Medulla oblongata (tissue), 1 donor: ENCODE results near the gene ADGRD2.

Experiments used
- DNase-seq: peaks from one replicate; pipeline ENCODE4 v3.0.0-alpha.2; 2015; ENCODE audit errors: extremely low spot score

Gene ADGRD2

DNA sequence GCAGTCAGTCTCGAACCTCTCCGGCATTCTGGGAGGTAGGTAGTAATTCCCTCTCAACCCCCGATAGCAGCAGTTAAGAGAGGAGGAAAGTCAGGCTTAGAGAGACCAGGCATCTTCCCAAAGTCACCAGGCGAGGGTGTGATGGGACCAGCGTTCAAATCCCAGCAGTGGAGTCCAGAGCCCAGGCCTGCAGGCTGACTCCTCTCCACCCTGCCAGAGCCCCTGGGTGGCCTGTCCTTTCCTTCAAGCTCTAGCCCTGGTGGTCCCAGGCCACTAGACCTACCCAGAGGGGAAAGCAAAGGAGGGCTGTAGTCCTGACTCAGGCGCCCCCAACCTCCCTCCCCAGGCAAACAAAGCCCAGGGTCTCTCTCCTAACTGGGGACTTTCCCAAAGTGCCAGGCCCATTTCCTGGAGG is 61.2 kb downstream of the ADGRD2 start:
- DNase-seq = no peak

DNA sequence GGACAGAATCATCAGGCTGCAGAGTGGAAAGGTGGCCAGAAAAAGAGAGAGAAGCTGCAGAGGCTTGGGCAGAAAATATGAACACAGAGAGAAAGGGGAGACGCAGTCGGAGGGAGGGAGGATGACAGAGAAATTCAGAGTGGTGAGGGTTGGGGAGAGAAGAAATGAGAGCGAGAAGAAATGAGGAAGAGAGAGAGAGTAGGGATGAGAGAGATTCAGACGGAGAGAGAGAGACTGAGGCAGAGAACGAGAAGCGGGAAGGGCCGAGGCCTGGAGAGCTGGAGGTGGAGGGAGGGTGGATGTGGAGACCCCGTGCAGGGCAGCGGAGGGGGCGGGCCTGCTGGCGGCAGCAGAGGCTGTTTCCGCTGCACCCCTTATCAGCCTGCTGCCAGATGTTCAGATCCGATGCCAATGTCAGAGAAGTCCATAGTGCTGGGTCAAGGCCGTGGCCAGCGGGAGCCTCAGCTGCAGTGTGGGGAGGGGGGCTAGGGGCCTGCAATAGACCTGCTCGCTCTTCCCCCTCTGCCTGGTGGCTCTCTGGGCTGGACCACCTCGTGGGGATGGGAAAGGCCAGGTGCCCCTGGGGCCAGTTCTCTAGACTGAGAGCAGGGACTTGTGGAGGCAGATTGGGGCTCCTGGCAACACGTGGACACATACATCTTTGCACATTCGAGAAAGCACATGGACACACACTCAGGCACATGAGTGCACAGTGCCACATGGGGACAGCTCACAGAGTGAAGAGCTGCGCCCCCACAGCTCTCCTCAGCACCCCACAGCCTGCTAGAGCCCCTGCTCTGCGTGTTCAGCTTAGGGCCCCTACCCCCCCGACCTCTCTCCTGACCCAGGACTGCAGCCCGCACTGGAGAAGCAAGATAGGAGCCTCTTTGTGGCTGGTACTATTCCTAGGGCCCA is 61.9 kb downstream of the ADGRD2 start:
- DNase-seq = no peak

DNA sequence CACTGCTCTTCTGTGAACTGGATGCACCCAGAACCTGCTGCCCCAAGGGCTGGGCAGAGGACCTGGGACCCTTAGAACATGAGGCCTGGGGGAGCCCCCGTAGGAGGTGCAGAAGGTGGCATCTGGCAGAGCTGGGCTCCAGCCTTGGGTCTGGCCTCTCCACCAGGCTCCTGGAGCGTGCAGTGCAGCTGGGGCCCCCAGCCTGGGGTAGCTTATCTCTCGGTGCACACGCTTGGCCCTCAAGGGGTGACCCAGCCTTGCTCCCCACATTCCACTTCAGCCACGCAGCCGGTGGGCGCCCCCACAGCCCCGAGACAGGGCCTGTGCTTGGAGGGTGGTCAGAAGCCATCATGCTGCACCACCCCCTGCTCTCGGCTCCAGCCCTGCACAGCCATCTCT is 62.6 kb downstream of the ADGRD2 start:
- no peak for DNase-seq

DNA sequence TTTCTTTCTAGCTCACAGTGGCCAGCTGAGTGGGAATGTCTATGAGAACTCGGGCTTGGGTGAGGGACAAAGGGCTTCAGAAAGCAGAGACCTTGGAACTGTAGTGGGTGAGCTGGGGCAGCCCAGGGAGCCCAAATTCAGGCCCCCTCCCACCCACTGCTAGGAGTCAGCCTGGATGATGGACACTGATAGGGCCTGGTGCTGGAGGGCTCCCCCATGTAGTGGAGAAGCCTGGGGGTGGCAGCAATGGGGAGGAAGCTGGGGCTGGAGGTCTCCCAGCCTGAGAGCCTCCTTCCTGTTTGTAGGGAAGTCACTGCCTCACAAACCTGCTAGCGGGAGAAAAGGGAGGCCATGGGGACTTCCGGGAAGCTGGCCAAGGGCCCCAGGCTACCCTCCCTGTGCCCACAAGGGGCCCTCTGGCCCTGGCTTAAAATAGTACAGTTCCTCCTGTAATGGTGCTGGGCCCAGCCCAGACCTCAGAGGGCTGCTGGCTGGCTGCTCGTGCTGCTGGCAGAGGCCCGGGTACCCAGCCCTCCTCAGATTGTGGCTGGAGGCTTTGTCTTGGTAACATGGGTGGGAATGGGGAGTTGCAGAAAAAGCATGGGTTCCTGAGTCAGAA is 63.2 kb downstream of the ADGRD2 start:
- DNase-seq = peak; percentile 9

DNA sequence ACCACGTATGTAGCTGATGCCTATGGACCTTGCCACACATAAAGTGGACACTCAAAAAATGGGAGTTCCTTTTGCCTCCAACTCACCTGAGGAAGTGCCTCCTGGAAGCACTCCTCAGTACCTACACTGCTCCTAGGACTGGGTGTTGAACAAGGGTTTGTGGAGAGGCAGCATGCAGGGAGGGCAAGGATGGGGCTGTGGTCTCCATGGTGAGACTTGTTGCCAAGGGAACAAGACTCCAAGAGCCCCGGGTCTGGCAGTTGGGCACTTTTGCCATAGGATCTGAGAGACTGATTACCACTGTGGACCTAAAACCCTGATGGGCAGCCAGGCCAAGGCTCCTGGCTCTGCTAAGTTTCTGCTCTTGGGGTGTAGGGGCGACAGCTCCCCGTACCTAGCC is 63.9 kb downstream of the ADGRD2 start:
- DNase-seq = no peak

DNA sequence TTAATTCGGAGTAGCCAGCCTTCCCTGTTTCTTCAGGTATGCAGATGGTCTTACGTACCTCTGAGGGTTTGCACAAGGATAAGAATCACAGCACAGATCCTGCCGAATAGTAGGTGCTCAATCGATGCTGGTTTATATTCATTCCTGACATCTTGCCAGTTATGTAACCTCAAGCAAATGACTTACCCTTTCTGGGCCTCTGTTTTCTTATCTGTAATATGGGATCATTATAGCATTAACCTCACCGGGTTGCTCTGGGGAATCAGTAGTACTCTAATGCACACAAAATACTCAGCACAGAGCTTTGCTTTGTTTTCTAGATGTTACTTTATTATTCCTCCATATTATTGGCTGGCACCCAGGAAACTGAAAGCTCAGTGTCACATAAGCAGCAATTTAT is 64.6 kb downstream of the ADGRD2 start:
- no peak for DNase-seq

DNA sequence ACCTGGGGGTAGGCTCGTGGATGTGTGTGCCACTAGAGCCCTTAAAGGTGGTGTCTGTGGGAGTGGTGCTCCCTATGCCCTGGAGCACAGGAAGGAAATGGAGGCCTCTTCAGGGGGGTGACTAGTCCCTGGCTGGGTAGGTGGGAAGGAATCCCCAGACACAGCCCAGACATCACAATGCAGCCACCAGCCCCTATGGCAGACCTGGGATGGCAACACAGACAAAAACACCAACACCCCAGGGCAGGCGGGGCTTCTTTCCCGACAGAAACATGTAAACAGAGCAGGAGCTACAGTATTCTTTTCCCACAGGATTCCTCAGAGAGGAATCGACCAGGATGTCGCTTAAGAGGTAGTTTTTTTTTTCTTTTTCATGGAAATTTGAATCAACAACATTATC is 67.3 kb downstream of the ADGRD2 start:
- DNase-seq = no peak

DNA sequence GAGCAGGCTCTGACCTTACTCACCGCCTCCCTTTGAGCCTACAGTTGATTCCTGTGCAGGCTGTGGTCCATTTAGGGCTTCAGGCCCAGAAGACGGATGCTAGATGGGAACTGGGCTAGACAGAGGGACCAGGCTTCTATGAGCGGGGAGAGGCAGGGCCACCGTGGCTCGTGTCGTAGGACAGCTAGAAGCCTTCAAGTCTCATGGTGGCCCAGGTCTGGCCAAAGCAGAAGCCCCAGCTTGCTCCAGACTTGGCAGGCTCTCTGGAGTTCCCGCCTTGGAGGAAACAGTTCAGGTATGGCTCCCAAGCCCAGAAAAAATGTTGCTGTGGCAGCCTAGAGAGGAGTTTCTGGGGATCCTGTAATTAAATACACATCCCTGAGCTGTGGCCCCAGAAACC is 67.9 kb downstream of the ADGRD2 start:
- DNase-seq = no peak

DNA sequence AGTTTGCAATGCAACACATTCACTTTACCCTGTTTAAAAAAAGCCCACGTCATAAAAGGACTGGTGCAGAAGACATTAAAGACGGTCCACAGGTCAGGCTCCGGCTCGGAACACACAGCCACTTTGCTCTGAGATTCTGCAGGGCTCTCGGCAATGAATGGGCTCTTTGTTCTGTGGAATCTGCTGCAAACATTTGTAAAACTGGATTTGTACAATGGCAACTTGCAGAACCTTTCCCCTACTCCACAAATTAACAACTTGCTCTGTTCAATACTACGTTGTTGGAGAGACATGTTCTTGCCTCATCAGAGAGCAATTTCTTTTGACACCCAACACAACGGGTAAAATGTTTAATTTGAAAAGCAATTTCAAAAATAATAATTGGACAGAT is 70.0 kb downstream of the ADGRD2 start:
- DNase-seq = peak; percentile 87

DNA sequence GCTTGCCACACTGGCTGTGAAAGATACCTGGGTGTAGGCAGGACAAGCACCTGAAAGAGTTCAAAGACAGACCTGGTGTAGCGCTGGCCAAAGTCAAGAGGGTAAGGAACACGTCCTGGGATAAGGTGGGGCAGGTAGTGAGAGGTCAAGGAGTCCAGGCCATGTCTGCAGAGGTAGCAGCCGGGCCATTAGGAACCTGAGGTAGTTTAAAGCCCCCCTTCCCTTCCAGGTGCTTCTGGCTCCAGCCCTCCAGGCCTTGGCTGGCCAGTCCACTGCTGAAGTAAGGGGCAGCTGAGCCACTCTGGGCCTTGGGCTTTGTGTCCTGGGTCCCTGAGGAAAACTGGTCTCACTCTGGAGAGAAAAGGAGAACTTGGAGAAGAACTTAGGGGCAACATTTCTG is 70.9 kb downstream of the ADGRD2 start:
- DNase-seq = no peak

DNA sequence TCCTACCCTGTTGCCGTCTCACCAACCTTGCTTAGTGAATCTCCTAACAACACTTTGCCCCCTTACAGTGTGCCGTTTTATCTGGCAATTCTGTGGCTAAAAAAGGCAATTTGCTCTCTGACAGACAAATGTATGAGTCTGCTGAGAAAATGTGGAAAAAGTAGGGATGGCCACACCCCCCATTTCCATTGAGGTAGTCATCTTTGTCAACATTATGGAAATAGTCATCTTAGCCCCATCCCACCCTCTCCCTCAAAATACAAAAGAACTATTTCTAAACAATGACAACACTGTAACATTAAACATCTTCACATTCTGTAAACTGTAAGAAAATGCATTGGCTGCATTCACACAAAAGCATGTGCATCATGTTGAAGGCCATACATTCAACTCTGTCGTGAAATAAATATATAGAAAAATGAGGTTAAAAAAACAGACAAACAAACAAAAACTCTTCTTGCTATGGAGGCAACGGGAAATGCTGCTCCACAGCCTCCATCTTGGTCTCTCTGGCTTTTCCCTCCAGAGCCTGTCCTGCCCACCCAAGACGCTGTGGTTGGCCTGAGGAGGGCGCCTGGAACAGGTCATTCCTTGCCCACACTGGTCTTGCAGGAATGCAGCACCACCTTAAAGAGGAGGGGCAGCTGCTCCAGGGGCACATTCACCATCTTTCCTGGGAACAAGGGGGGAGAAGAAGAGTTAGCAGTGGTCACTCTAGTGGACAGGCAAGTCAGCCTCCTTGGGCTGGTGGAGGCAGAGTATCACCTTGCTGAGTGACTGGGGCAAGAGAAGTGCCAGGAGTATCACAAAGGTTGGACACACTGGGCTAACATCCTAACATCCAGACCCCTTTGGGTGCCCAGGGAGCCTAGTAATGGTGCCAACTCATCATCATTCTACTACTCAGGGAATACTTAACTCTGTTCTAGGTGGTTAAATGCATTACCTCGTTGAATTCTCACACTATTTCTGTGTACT is 72.2 kb downstream of the ADGRD2 start:
- DNase-seq = no peak

DNA sequence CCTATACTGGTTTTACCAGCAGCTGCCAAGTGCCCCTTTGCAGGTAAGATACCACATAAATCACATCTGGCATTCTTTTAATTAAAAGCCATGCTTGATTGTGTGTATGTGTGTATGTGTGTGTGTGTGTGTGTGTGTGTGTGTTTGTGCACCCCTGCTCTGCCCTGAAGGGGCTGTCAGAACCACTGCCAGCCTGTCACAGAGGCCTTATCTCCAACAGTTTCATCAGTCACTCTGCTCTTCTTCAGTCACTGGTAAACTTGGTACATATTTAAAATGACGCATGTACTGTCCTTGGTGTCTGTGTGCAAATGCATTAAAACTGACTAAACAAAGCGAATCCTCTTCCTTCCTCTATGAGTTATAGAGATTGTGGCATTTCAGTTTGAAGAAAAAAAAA is 75.9 kb downstream of the ADGRD2 start:
- no peak for DNase-seq

DNA sequence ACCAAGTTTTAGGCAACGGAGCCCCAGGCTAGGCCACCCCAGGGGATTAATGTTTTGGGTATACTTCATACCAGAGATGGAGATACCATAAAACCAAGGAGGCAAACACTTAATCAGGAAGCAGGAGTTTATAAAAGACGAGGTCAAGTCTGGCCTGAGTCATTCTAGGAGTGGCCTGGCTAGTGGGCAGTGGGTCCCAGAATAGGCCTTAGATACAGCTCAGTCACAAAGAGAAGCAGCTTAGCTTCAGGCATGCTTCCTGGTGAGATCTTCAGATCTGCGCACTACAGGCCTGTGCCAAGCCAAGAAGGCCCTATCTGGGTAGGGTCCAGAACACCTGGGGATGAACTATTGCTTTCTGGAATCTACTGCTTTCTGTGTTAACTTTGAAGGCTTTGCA is 77.5 kb downstream of the ADGRD2 start:
- DNase-seq = no peak
